NT2/D1 (cell line): ENCODE results near the gene DTD1.

ENCODE experiments used
- SUZ12 ChIP-seq: IDR thresholded peaks from 2 replicates; pipeline ENCODE4 v1.6.1; 2011; ENCODE audit not compliant: insufficient read length, insufficient read depth; ENCODE audit errors: extremely low read depth
- YY1 ChIP-seq: IDR thresholded peaks from 2 replicates; pipeline ENCODE4 v1.6.1; 2011; ENCODE audit not compliant: insufficient read length, insufficient read depth
- ZNF274 ChIP-seq: IDR thresholded peaks from 2 replicates; pipeline ENCODE4 v1.6.1; 2011; ENCODE audit warnings: mild to moderate bottlenecking, low read depth, low read length

- TF ChIP-seq ZNF274 (no peak), YY1 (no peak), SUZ12 (no peak)
Observed at GRCh38 chr20:18609741-18610140, 21.9 kb downstream of the DTD1 start.
